K562 treated with DMSO at 1 percent for 12 hours (cell line): Measurements from ENCODE around the gene PIK3R5. TPM values are rescaled to one million over a fixed set of nuclear protein-coding genes. Genes with fewer than 3 reads are reported as not detected.

Source experiments
- total RNA-seq: library from RNA; unstranded; fragments of 300-600 nt; gene quantifications from 2 replicates; pipeline ENCODE4 v1.2.3, GENCODE V29; 2022; ENCODE audit not compliant: insufficient read depth

The PIK3R5 gene
- total RNA-seq: not detected in 2 replicates

DNA sequence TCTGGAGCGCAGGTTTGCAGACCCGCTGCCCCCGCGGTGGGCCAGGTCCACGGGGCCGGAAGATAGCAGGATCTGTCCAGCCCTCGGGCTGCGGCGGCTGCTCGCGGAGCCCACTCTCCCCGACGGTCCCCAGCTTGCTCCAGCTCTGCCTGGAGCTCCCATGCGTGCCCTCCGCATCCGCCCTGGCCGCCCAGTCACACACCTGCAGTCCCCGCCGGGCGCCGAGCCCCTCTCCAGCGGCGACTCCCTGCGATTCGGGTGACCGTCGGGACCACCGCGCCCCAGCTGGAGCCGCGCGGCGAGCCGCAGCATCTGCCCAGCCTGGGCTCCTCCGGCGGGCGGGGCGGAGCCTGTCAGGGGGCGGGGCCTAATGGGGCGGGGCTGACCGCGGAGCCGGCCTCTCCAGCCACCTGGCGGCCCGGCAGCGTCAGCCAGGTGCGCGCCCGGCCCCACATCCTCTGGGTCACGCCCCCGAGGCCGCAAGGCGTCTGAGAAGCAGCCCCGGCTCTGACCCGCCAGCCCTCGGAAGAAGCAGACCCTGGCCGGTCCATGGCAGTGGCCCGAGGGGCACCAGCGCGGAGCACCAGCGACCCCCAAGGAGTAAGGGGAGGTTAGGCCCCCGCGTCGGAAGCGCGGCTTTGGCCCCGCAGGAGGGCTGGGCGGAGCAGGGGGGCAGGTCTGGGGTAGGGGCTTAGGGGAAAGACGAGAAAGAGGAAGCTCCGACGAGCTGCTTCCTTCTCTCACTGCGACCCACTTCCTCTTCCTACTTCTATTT, at the start of gene PIK3R5:
Gene PIK3R5 (minus strand): TSS at position 314 of the 775 bp plus-strand sequence. CDS start 54,213 bp downstream, outside the sequence.

DNA sequence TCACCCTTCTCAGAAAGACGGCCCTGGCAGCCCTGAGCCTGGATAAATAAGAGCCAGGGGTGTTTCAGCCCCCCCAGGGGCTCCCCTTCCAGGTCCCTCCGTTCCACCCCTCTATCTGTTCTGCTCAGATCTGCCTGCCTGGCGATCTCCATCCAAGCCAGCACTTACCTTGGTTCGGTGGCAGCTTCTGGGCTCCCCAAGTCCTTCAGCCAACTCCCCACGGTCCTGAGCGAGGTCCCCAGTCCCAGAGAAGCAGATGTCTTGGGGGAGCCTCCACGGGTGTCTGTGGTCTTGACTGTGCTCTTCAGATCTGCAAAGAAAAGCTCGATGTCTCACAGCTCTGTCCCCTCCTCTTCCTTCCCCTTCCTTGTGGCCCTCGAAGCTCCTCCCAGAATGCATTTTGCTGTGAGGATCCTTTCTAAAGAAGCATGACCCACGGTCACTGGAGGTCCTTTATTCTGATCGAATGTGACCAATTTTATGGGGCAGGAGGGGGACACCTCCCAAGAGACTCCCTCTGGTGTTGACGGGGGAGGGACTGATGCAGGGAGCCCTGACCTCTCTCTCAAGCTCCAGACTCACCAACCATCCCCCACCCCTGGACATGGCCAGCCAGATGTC, 98.0 kb downstream of the PIK3R5 start, which contains the start of gene PIK3R6:
Gene PIK3R6 (minus strand): TSS at position 314 of the 621 bp plus-strand sequence. CDS start 17,880 bp downstream, outside the sequence.

Other genes with a start within 250 kb of the PIK3R5 start
- not detected in 2 replicates for gene CCDC42, start 220.9 kb downstream of the PIK3R5 start, total RNA-seq
- gene SPDYE4, start 207.2 kb downstream of the PIK3R5 start, total RNA-seq: not detected in 2 replicates
- gene MFSD6L, start 166.3 kb downstream of the PIK3R5 start, total RNA-seq: not detected in 2 replicates
- not detected in 2 replicates for gene PIK3R6, start 98.0 kb downstream of the PIK3R5 start, total RNA-seq
- not detected in 2 replicates for gene NTN1, start 55.8 kb upstream of the PIK3R5 start, total RNA-seq